GM06990 (cell line): ENCODE measurements around the gene GNB5.

ENCODE experiments used
- DNase-seq: peaks from one replicate; pipeline ENCODE4 v3.0.0-alpha.2; 2011; ENCODE audit not compliant: insufficient read length; ENCODE audit errors: extremely low read depth
- H3K27me3 ChIP-seq: replicated peaks from 2 replicates; pipeline ENCODE4 v1.6.0; 2011; ENCODE audit warnings: low read length; ENCODE audit not compliant: control insufficient read depth, insufficient read depth
- H3K36me3 ChIP-seq: 2 replicates; pipeline ENCODE4 v1.5.1; 2011; ENCODE audit warnings: low read length; ENCODE audit not compliant: control insufficient read depth, insufficient read depth
- H3K4me3 ChIP-seq: replicated peaks from 2 replicates; pipeline ENCODE4 v1.5.1; 2011; ENCODE audit warnings: low read depth, mild to moderate bottlenecking, control low read depth, low read length
- CTCF ChIP-seq: IDR thresholded peaks from 2 replicates; pipeline ENCODE4 v1.5.1; 2011; ENCODE audit warnings: low read length, control low read depth, mild to moderate bottlenecking, inconsistent platforms; ENCODE audit not compliant: insufficient read depth, poor library complexity, severe bottlenecking

The GNB5 gene

GRCh38 chr15:52069559-52069958 lies 121.6 kb downstream of the GNB5 start:
- no peaks in the 10 kb centered on the region for H3K27me3 ChIP-seq
- no peak for DNase-seq
- no peaks in the 10 kb centered on the region; the same call in 1 of the 2 replicates for H3K36me3 ChIP-seq
- no peak for TF ChIP-seq CTCF
- no peak overlapping the region for H3K4me3 ChIP-seq

- Histone ChIP-seq H3K36me3 (no peaks in the 10 kb centered on the region; the same call in none of the 2 replicates), H3K4me3 (no peak overlapping the region), H3K27me3 (no peaks in the 10 kb centered on the region)
- DNase-seq, result no peak
- TF ChIP-seq CTCF, result no peak
These were observed 123.1 kb downstream of the GNB5 start for GRCh38 chr15:52068004-52068615.

- Histone ChIP-seq H3K36me3 (no peaks in the 10 kb centered on the region; the same call in none of the 2 replicates), H3K4me3 (no peak overlapping the region), H3K27me3 (no peaks in the 10 kb centered on the region)
- no peak for TF ChIP-seq CTCF
- DNase-seq, result no peak
These were observed 123.7 kb downstream of the GNB5 start for GRCh38 chr15:52067545-52067926.

- DNase-seq, result no peak
- Histone ChIP-seq H3K27me3 (no peaks in the 10 kb centered on the region), H3K4me3 (no peak overlapping the region), H3K36me3 (no peaks in the 10 kb centered on the region; the same call in none of the 2 replicates)
- no peak for TF ChIP-seq CTCF
These were observed 124.2 kb downstream of the GNB5 start for GRCh38 chr15:52066842-52067544.
